ENCODE measurements around the gene TLCD4. TPM values are rescaled to one million over a fixed set of nuclear protein-coding genes. Genes with fewer than 3 reads are reported as not detected.

The TLCD4 gene
- total and polyA plus RNA-seq, 2 of the 13 experiments (the other 11 are each of a cell fraction or from before 2014, with no cell fraction given) = 4.7 to 14.5 TPM

DNA sequence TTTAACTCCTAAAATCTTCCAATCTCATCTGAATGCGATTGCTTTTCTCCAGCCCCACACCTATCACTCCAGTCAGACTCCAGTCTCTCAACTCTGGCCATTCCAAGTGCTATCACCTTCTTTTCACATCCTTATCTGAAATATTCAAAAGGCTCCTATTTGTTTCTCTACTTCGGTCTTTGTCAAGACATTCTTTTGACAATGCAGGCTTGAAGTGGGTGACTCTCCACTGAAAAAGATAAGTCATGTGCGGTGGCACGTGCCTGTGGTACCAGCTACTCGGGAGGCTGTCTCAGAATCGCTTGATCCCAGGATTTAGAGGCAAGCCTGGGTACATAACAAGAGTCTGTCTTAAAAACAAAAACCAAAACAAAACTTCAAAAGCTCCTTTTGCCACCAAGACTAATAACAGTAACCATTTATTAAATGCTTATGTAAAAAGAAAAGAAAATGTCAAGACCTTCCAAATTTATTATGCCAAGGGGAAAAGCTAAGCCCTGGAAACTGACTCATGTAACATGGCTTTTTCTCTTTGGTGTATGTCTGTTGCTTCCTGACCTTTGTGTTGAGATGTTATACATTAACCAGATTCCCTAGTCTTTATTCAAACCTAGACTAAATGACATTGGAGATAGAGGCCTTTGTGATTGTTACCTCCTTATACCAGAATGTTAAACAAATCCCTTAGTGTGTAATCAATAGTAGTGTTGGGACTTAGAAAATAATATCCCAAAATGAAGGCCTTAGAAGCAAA, 48.0 kb upstream of the TLCD4 start (continued):
- TF ChIP-seq, protein P1, sequence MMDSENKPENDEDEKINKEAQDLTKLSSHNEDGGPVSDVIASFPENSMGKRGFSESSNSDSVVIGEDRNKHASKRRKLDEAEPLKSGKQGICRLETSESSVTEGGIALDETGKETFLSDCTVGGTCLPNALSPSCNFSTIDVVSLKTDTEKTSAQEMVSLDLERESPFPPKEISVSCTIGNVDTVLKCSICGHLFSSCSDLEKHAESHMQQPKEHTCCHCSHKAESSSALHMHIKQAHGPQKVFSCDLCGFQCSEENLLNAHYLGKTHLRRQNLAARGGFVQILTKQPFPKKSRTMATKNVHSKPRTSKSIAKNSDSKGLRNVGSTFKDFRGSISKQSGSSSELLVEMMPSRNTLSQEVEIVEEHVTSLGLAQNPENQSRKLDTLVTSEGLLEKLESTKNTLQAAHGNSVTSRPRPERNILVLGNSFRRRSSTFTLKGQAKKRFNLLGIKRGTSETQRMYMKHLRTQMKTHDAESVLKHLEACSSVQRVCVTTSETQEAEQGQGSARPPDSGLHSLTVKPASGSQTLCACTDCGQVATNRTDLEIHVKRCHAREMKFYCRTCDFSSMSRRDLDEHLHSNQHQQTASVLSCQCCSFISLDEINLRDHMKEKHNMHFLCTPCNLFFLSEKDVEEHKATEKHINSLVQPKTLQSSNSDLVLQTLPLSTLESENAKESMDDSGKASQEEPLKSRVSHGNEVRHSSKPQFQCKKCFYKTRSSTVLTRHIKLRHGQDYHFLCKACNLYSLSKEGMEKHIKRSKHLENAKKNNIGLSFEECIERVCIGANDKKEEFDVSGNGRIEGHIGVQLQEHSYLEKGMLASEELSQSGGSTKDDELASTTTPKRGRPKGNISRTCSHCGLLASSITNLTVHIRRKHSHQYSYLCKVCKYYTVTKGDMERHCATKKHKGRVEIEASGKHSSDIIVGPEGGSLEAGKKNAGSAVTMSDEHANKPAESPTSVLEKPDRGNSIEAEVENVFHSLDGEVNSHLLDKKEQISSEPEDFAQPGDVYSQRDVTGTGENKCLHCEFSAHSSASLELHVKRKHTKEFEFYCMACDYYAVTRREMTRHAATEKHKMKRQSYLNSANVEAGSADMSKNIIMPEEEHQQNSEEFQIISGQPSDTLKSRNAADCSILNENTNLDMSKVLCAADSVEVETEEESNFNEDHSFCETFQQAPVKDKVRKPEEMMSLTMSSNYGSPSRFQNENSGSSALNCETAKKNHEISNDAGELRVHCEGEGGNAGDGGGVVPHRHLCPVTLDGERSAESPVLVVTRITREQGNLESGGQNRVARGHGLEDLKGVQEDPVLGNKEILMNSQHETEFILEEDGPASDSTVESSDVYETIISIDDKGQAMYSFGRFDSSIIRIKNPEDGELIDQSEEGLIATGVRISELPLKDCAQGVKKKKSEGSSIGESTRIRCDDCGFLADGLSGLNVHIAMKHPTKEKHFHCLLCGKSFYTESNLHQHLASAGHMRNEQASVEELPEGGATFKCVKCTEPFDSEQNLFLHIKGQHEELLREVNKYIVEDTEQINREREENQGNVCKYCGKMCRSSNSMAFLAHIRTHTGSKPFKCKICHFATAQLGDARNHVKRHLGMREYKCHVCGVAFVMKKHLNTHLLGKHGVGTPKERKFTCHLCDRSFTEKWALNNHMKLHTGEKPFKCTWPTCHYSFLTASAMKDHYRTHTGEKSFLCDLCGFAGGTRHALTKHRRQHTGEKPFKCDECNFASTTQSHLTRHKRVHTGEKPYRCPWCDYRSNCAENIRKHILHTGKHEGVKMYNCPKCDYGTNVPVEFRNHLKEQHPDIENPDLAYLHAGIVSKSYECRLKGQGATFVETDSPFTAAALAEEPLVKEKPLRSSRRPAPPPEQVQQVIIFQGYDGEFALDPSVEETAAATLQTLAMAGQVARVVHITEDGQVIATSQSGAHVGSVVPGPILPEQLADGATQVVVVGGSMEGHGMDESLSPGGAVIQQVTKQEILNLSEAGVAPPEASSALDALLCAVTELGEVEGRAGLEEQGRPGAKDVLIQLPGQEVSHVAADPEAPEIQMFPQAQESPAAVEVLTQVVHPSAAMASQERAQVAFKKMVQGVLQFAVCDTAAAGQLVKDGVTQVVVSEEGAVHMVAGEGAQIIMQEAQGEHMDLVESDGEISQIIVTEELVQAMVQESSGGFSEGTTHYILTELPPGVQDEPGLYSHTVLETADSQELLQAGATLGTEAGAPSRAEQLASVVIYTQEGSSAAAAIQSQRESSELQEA (CRISPR knock-in tag; IDR thresholded peaks at IDR 0.05; ENCODE audit: not compliant biosample characterization) = no peak
- TF ChIP-seq HNRNPUL1 (IDR thresholded peaks at IDR 0.05; ENCODE audit: low read depth, low read length) = peak; percentile 92
- no peak for TF ChIP-seq SRF (IDR thresholded peaks at IDR 0.05; ENCODE audit: low read depth, low read length)
- TF ChIP-seq, protein P2, sequence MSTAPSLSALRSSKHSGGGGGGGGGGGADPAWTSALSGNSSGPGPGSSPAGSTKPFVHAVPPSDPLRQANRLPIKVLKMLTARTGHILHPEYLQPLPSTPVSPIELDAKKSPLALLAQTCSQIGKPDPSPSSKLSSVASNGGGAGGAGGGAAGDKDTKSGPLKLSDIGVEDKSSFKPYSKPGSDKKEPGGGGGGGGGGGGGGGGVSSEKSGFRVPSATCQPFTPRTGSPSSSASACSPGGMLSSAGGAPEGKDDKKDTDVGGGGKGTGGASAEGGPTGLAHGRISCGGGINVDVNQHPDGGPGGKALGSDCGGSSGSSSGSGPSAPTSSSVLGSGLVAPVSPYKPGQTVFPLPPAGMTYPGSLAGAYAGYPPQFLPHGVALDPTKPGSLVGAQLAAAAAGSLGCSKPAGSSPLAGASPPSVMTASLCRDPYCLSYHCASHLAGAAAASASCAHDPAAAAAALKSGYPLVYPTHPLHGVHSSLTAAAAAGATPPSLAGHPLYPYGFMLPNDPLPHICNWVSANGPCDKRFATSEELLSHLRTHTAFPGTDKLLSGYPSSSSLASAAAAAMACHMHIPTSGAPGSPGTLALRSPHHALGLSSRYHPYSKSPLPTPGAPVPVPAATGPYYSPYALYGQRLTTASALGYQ (CRISPR knock-in tag; IDR thresholded peaks at IDR 0.05) = 0 out of 2 replicates have a peak, but pooled peaks have one; percentile 15
- no peak for TF ChIP-seq ZNF44 (CRISPR knock-in tag; IDR thresholded peaks at IDR 0.05)
- TF ChIP-seq KLF15 (CRISPR knock-in tag; IDR thresholded peaks at IDR 0.05; ENCODE audit: borderline replicate concordance) = no peak
- TF ChIP-seq ARNT (IDR thresholded peaks at IDR 0.05) = no peak
- TF ChIP-seq NCOA2 (CRISPR knock-in tag; IDR thresholded peaks at IDR 0.05) = peak; percentile 64
- TF ChIP-seq, protein P3, sequence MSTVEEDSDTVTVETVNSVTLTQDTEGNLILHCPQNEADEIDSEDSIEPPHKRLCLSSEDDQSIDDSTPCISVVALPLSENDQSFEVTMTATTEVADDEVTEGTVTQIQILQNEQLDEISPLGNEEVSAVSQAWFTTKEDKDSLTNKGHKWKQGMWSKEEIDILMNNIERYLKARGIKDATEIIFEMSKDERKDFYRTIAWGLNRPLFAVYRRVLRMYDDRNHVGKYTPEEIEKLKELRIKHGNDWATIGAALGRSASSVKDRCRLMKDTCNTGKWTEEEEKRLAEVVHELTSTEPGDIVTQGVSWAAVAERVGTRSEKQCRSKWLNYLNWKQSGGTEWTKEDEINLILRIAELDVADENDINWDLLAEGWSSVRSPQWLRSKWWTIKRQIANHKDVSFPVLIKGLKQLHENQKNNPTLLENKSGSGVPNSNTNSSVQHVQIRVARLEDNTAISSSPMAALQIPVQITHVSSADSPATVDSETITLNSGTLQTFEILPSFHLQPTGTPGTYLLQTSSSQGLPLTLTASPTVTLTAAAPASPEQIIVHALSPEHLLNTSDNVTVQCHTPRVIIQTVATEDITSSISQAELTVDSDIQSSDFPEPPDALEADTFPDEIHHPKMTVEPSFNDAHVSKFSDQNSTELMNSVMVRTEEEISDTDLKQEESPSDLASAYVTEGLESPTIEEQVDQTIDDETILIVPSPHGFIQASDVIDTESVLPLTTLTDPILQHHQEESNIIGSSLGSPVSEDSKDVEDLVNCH (CRISPR knock-in tag; IDR thresholded peaks at IDR 0.05) = no peak
- TF ChIP-seq, protein P4, sequence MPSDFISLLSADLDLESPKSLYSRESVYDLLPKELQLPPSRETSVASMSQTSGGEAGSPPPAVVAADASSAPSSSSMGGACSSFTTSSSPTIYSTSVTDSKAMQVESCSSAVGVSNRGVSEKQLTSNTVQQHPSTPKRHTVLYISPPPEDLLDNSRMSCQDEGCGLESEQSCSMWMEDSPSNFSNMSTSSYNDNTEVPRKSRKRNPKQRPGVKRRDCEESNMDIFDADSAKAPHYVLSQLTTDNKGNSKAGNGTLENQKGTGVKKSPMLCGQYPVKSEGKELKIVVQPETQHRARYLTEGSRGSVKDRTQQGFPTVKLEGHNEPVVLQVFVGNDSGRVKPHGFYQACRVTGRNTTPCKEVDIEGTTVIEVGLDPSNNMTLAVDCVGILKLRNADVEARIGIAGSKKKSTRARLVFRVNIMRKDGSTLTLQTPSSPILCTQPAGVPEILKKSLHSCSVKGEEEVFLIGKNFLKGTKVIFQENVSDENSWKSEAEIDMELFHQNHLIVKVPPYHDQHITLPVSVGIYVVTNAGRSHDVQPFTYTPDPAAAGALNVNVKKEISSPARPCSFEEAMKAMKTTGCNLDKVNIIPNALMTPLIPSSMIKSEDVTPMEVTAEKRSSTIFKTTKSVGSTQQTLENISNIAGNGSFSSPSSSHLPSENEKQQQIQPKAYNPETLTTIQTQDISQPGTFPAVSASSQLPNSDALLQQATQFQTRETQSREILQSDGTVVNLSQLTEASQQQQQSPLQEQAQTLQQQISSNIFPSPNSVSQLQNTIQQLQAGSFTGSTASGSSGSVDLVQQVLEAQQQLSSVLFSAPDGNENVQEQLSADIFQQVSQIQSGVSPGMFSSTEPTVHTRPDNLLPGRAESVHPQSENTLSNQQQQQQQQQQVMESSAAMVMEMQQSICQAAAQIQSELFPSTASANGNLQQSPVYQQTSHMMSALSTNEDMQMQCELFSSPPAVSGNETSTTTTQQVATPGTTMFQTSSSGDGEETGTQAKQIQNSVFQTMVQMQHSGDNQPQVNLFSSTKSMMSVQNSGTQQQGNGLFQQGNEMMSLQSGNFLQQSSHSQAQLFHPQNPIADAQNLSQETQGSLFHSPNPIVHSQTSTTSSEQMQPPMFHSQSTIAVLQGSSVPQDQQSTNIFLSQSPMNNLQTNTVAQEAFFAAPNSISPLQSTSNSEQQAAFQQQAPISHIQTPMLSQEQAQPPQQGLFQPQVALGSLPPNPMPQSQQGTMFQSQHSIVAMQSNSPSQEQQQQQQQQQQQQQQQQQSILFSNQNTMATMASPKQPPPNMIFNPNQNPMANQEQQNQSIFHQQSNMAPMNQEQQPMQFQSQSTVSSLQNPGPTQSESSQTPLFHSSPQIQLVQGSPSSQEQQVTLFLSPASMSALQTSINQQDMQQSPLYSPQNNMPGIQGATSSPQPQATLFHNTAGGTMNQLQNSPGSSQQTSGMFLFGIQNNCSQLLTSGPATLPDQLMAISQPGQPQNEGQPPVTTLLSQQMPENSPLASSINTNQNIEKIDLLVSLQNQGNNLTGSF (CRISPR knock-in tag; IDR thresholded peaks at IDR 0.05) = no peak
